PFSK-1 (cell line): ENCODE data around the gene VRK1.

Experiments
- POLR2AphosphoS5 ChIP-seq: IDR thresholded peaks from 2 replicates; pipeline ENCODE4 v1.6.1; 2012; ENCODE audit warnings: low read depth, mild to moderate bottlenecking, control low read depth, low read length, moderate library complexity
- SIN3A ChIP-seq: IDR thresholded peaks from 2 replicates; pipeline ENCODE4 v1.6.1; 2012; ENCODE audit warnings: mild to moderate bottlenecking, low read length, moderate library complexity, borderline replicate concordance; ENCODE audit not compliant: insufficient read depth
- TAF1 ChIP-seq: IDR thresholded peaks from 2 replicates; pipeline ENCODE4 v1.6.1; 2012; ENCODE audit warnings: low read length, control low read depth, borderline replicate concordance; ENCODE audit not compliant: insufficient read depth

DNA sequence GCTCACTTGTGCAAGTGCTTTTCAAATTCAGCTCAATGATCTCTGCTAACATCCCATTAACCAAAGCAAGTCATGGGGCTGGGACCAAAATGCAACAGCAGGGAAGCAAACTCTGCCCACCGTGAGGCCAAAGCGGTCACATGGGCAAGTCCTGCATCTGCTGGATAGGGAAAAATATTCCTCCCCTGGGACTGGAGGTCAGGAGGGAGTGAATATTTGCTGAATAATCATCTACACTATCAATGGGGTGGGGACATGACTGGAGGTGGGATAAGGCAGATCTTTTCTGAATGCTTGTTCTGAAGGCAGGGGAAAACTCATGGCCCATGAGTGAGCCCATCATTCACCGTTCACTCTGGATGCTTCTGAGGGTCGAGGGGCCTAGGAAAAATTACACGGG lies 45.1 kb upstream of the VRK1 start:
- TF ChIP-seq TAF1 (no peak), POLR2AphosphoS5 (no peak), SIN3A (no peak)
